HG03521 (cell line): ENCODE measurements around the gene VASH2.

Experiments used
- ATAC-seq: cut with Tn5 transposase; IDR thresholded peaks from one replicate; pipeline ENCODE4 v1.9.1; 2021; ENCODE audit warnings: mild to moderate bottlenecking, moderate library complexity; ENCODE audit not compliant: unreplicated experiment

Gene VASH2

DNA sequence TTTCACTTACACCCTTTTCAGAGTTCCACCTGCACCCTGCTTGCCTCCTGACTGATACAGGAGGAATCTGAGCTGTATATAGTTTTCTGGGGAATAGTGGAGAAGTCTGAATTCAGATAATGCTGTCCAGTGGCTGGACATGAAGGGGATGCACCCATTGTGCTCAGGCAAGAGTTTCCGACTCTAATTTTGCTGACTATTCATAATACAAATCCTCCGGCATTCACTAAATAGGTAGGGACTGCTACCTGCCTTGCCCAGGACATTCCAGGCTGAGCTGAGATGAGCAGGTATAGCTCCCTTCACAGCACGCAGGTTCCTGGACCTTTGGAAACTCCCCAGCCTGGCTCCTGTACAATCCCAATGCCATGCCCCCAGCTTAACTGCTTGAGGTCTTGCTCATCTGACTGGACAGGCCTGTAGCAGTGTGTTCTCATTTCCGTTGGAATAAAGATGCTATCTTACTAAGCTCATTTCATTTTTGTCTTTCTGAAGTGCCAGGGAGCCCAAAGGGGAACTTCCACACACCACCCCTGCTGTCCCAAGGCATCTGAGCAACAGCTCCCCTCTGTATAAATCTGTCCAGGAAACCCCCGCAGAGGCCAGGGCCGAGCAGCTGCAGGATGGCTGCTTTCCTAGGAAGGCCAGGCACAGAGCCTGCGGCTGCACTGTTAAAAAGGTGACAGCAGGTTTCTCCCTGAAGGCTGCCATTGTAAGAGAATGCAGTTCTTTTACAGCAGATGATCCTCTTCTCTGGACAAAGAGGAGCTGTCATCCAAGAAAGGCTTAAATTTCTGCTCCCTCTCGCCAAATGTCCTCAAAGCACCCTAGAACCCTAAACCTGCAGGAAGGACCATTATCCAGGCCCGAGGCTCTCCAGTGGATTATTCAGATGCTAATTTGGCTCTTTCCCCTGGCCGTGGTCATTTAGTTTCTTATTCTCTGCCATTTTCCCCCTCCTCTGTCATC is 21.7 kb upstream of the VASH2 start:
- no peak for ATAC-seq

DNA sequence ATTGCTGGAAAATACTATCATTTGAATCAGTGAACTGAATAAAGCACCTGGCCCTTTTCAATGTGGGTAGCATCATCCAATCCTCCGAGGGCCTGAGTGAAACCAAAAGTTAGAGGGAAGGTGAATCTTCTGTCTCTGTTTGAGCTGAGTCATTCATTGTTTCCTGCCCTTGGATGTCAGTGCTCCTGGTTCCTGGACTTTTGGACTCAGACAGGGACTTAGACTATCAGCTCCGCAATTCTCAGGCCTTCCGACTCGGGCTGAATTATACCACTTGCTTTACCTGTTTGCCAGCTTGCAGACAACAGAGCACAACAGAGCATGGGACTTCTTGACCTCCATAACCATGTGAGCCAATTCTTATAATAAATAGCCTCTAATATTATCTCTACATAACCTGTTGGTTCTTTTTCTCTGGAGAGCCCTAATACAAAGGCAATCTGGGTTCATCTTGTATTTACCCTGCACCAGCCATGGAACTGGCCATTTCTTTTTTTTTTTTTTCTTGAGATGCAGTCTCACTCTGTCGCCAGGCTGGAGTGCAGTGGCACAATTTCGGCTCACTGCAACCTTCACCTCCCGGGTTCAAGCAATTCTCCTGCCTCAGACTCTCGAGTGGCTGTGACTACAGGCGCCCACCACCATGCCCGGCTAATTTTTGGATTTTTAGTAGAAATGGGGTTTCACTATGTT is 19.2 kb upstream of the VASH2 start:
- ATAC-seq = no peak

DNA sequence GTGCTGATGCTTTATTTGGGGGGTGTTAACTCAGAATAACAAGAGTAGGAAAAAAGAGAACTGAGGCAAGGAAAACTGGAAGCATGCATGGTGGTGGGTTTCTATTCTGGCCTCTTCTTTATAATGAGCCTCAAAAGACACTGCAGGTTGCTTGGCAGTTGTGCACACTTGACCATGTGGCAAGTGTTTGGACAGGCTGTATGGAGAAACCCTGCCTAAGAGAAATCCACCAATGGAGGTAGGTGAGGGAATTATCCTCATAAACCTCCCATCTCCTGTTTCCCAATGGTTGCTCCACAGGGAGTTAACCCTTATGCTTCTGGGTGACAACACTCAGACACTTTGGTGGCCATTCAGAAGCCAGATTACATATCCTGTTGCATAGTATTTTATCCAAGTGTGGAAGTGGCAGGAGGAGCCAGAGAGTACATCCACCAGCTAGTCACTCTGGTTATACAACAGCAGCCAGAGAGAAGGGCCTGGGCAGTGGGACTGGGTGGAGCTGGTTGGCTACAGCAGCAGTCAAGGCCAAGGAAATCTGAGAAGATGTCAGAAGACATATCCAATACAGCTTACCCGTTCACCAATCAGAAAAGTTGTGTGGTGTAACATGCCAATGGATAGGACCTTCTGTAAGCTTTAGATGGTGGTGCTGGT is 16.4 kb upstream of the VASH2 start:
- ATAC-seq = no peak

GRCh38 chr1:212935387-212935981 is 14.9 kb upstream of the VASH2 start:
- no peak for ATAC-seq

- no peak for ATAC-seq
Measured at GRCh38 chr1:212937034-212937433, 13.3 kb upstream of the VASH2 start.

GRCh38 chr1:212938846-212939245 is 11.5 kb upstream of the VASH2 start:
- no peak for ATAC-seq

GRCh38 chr1:212941452-212941851 is 8.9 kb upstream of the VASH2 start:
- no peak for ATAC-seq

GRCh38 chr1:212942679-212943392 is 7.5 kb upstream of the VASH2 start:
- ATAC-seq = no peak

GRCh38 chr1:212943393-212943710 is 7.0 kb upstream of the VASH2 start:
- ATAC-seq = no peak

GRCh38 chr1:212944229-212944901 is 6.0 kb upstream of the VASH2 start:
- no peak for ATAC-seq

- no peak for ATAC-seq
Measured at GRCh38 chr1:212945056-212945455, 5.3 kb upstream of the VASH2 start.

DNA sequence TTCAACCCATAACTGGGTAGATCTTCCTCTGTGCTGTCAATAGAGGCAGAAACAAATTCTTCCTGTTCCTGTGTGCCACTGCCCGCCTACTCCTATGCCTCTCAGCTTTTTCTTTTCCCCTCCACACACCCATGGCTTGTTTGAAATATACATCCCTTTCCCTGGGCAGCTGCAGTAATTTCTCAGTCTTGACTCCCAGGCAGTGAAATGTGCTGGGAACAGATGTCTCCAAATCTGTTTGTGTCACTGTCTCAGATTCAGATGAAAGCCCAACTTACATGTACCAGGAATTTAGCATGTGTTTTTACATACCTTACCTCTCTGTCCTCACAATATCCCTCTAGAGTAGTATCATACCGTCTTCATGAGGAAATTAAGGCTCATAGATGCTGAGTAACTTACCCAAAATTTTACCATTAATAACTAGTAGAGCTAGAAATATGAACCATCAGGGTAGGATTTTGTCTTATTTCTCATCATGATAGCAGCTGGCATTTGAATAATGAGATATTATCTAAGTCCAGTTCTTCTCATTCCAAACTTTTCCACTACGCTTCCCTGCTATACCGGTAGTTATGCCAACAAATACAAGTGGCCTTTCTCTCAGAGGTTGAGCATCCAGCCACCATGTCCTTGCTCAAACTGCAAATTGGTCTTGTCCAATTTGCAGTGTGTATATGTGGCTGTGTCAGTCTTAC is 4.7 kb upstream of the VASH2 start:
- no peak for ATAC-seq

GRCh38 chr1:212946872-212947271 is 3.5 kb upstream of the VASH2 start:
- no peak for ATAC-seq

DNA sequence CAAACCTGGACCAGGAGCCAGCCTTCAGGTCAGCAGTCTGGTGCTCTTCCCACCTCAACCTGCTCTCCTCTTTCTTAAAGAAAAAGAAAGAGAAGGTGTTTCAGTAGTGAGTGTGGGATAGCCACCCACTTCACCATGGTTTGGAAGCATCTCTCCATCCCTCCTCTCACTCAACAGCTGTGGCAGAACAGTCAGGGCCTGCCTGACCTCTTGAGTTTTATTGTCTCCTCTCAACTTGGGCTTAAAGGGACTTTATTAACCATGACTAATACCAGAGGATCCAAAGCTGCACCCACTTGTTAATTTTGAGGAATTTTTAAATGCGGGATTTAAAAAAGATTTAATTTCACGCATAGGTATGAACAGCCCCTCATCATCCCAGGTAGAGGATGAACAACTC is 570 bp upstream of the VASH2 start:
- ATAC-seq = no peak

DNA sequence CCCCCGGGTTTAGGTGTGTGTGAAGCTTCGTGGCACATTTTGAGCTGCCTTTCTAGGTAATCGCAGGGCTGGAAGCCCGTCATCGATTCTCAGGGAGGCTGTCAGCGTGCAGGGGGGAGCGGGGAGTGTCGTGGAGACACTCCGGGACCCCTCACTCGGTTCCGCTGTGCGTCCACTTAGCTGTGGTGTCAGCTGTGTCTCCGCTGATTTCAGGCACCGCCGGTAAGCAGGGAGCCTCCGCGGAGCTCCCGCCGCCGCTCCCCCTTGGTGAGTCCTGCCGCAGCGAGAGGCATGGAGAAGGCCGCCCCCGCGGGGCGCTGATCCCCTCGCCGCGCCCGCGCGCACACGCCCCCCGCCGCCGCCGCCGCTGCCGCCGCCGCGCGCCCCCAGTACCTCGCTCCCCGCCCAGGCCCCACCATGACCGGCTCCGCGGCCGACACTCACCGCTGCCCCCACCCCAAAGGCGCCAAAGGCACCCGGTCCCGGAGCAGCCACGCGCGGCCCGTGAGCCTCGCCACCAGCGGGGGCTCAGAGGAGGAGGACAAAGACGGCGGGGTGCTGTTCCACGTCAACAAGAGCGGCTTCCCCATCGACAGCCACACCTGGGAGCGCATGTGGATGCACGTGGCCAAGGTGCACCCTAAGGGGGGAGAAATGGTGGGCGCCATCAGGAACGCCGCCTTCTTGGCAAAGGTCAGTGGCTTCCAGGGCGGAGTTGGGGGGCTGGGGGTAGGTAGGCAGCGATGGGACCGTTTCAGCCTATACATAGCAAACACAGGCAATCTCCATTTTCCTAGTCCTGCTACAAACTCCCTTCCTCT is 995 bp downstream of the VASH2 start:
- ATAC-seq = no peak

- no peak for ATAC-seq
Measured at GRCh38 chr1:212951947-212952640, 1.8 kb downstream of the VASH2 start.

- ATAC-seq = no peak
Measured at GRCh38 chr1:212952641-212952976, 2.3 kb downstream of the VASH2 start.

DNA sequence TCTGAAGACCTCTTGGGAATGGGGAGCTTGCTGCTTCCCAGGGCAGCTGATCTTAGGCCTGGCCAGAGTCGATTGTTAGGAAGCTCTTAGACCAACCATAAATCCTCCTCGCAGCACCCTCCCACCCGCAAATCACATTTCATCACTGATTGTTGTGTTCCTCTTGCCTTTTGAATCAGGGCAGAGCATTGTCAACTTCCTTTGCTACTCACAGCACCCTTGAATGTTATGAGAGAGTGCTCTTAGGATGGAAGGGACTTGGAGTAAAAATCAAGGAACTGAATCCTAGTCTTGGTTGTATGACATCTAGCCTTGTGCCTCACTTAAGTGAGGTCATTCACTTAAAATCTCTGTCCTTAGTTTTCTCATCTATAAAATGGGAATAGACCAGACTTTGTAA is 3.0 kb downstream of the VASH2 start:
- no peak for ATAC-seq
